Tibial nerve (tissue), 4 donors: ENCODE results near the gene CTNNA3.

Source experiments
- CTCF ChIP-seq, 5 experiments: fragments of 200-600 bp in 3 of 5; fragments of 450-650 bp in 2 of 5; sonication (generic) in 3 of 5; IDR thresholded peaks; one replicate each; pipeline ENCODE4 v1.5.1; 2016 to 2019; ENCODE audit warnings: antibody characterized with exemption in 5 of 5, mild to moderate bottlenecking in 3 of 5, moderate library complexity in 2 of 5
- EP300 ChIP-seq, 2 donors: sonication (generic); formaldehyde crosslinking; IDR thresholded peaks; one replicate each; pipeline ENCODE4 v1.6.1; 2017; ENCODE audit warnings: antibody characterized with exemption in 2 of 2, mild to moderate bottlenecking in 1 of 2

- TF ChIP-seq EP300 (IDR thresholded peaks at IDR 0.05) (no peak), CTCF (IDR thresholded peaks at IDR 0.05) (no peak)
These were observed 1610.1 kb downstream of the CTNNA3 start for GRCh38 chr10:66085906-66086305.
